IPS-15b (cell line): ENCODE measurements around the gene PDZK1IP1.

Experiments
- H3K27me3 ChIP-seq: one replicate; pipeline ENCODE4 v1.6.1; 2013; ENCODE audit warnings: low read length; ENCODE audit not compliant: control insufficient read depth, insufficient read depth
- H3K36me3 ChIP-seq: one replicate; pipeline ENCODE4 v1.6.1; 2013; ENCODE audit warnings: low read length; ENCODE audit not compliant: control insufficient read depth, insufficient read depth
- H3K4me1 ChIP-seq: one replicate; pipeline ENCODE4 v1.6.1; 2013; ENCODE audit warnings: mild to moderate bottlenecking, low read length; ENCODE audit not compliant: control insufficient read depth, insufficient read depth
- H3K4me3 ChIP-seq: one replicate; pipeline ENCODE4 v1.5.1; 2013; ENCODE audit warnings: low read depth, low read length
- H3K9ac ChIP-seq: one replicate; pipeline ENCODE4 v1.6.1; 2013; ENCODE audit warnings: low read depth, mild to moderate bottlenecking, low read length
- H3K9me3 ChIP-seq: one replicate; pipeline ENCODE4 v1.6.1; 2013; ENCODE audit warnings: mild to moderate bottlenecking, low read length; ENCODE audit not compliant: control insufficient read depth, insufficient read depth

The PDZK1IP1 gene

DNA sequence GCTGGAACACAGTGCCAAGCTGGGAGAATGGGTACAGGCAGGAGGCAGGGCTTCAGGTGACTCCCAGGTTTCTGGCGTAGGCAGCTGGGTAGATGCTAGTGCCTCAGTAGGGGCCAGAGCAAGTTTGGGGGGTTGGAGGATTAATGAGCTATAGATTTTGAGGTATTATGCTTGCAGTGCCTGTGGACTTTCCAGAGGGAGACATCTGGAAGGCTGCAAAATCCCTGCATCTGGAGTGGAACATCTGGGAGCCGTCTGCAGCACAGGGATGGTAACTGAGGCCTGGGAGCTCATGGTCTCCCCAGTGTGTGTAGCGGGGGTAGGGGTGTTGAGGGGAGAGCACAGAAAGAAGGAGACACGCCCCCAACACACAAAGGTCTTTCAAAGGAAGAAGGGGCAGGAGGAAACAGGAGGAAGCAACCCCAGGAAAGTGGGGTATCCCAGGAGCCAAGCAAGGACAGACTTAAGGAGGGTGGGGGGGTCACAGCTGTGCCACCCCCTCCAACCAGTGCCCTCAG is 2.2 kb upstream of the PDZK1IP1 start:
- Histone ChIP-seq H3K27me3 (peaks cover 66% of the 10 kb centered on the region), H3K9me3 (no peaks in the 10 kb centered on the region), H3K4me3 (no peak overlapping the region), H3K4me1 (peaks cover 6% of the 10 kb centered on the region), H3K36me3 (no peaks in the 10 kb centered on the region), H3K9ac (no peak overlapping the region)

DNA sequence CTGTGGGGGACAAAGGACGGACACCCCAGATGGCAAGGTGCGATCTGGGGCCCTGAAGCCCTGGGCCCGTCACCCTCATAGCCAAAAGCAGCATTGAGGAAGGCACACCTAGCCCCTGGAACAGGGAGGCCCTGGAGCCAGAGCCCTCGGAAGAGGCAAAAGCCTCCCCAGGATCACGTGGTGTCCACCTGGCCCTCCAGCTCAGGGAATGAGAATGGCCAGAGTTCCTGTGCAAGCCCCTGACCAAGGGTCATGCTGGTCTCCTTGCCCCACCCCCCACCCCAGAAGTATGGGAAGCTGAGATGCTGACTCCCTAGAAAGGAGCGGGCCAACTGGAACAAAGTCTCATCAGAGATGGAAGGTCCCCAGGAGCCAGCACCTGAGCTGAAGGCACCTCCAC is 1.0 kb upstream of the PDZK1IP1 start:
- Histone ChIP-seq H3K9me3 (no peaks in the 10 kb centered on the region), H3K4me1 (peaks cover 6% of the 10 kb centered on the region), H3K27me3 (peaks cover 66% of the 10 kb centered on the region), H3K9ac (no peak overlapping the region), H3K4me3 (no peak overlapping the region), H3K36me3 (no peaks in the 10 kb centered on the region)

GRCh38 chr1:47190509-47190855 is 646 bp upstream of the PDZK1IP1 start:
- H3K27me3 ChIP-seq: peaks cover 64% of the 10 kb centered on the region
- H3K9me3 ChIP-seq: no peaks in the 10 kb centered on the region
- H3K4me3 ChIP-seq: no peak overlapping the region
- H3K36me3 ChIP-seq: no peaks in the 10 kb centered on the region
- H3K9ac ChIP-seq: no peak overlapping the region
- H3K4me1 ChIP-seq: peaks cover 6% of the 10 kb centered on the region

DNA sequence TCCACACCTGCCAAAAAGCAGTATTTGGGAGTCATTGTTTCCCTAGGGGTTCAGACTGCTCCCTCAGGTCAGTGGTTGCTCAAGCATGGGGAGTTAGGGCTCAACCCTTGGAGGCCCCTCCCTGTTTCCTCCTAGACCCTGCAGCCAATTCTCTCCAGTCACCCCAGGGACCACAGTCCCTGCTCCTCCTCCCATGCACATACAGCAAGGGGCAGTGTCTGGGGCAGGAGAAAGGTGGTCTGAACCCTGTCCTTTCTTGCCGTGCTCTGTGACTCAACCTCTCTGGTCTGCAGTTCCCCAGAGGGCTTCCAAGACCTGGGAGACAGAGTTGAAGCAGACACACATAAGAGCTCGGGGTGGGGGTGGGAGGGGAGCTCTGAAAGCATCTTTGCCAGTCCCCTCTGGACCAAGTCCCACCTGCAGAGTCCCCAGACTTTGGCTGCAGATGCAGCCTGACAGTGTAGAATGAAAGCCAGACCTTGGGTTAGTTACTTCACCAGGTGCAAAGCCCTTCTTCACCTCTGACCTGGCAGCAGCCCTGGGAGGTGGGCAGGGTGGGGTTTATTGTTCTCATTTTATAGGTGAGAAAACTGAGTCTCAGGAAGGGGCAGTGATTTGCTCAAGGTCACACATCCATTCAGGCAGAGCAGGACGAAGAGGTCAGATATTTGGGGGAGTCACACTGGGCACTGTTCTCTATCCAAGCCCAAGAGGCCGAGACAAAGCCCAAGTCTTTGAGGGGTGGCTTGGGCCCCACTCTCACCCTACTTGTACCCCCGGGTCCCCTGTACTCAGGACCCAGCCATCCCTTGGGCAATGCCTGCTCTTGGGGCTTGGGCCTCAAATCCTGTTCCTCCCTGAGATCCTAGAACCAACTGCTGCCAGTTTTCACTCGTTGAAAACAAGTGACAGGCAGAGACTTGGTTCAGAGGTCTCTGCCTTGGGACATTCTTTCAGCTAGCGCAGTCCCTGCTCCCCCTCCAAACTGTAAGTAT is 748 bp downstream of the PDZK1IP1 start:
- Histone ChIP-seq H3K4me3 (no peak overlapping the region), H3K9me3 (no peaks in the 10 kb centered on the region), H3K27me3 (peaks cover 54% of the 10 kb centered on the region), H3K4me1 (peaks cover 6% of the 10 kb centered on the region), H3K36me3 (no peaks in the 10 kb centered on the region), H3K9ac (no peak overlapping the region)

DNA sequence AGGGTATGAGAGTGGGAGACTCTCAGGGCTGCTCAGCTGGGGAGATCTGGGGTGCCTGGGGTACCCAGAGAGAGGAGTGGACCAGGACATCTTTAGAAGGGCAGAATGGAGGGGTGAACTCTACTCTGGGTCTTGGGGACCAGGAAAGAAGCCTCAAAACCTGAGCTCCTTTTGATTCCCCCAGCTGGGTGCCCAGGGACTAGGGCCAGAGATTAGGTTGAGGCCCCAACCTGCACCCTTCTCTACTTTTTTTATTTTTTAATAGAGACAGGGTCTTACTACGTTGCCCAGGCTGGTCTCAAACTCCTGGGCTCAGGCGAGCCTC is 1.9 kb downstream of the PDZK1IP1 start:
- Histone ChIP-seq H3K27me3 (peaks cover 51% of the 10 kb centered on the region), H3K9me3 (no peaks in the 10 kb centered on the region), H3K9ac (no peak overlapping the region), H3K4me3 (no peak overlapping the region), H3K36me3 (no peaks in the 10 kb centered on the region), H3K4me1 (peaks cover 6% of the 10 kb centered on the region)

DNA sequence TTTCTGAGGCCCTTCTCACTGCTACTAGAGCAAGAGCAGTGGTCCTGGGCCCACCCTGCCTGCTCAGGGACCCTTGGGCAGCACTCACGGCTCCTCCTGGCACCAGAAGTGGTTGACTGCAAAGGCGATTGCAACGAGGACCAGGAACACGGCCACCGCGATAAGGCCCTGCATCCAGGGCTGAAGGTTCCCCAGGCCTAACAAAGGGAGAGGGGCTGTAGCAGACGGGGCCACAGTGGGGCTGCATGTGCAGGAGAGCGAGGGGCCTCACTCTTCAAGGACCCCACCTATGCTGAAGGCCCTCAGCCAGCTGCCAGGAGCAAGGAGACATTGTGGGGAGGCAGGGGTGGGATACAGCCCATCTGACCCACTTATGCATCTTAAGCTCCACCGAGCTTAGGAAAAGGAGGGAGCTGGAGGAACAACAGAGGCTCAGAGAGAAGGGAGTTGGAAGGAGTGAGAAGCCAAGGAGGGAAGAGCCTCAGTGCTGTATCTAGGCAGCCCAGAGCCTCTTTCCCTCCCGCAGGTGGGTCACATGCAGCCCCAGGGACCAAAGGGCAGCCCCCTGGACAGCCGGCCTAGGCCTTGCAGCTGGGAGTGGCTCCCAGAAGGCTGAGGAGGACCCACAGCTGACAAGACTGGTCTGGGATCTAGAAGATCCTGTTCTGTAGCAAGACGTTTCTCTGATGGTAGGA is 2.5 kb downstream of the PDZK1IP1 start:
- Histone ChIP-seq H3K36me3 (no peaks in the 10 kb centered on the region), H3K4me3 (no peak overlapping the region), H3K27me3 (peaks cover 52% of the 10 kb centered on the region), H3K4me1 (peaks cover 1% of the 10 kb centered on the region), H3K9me3 (no peaks in the 10 kb centered on the region), H3K9ac (no peak overlapping the region)

DNA sequence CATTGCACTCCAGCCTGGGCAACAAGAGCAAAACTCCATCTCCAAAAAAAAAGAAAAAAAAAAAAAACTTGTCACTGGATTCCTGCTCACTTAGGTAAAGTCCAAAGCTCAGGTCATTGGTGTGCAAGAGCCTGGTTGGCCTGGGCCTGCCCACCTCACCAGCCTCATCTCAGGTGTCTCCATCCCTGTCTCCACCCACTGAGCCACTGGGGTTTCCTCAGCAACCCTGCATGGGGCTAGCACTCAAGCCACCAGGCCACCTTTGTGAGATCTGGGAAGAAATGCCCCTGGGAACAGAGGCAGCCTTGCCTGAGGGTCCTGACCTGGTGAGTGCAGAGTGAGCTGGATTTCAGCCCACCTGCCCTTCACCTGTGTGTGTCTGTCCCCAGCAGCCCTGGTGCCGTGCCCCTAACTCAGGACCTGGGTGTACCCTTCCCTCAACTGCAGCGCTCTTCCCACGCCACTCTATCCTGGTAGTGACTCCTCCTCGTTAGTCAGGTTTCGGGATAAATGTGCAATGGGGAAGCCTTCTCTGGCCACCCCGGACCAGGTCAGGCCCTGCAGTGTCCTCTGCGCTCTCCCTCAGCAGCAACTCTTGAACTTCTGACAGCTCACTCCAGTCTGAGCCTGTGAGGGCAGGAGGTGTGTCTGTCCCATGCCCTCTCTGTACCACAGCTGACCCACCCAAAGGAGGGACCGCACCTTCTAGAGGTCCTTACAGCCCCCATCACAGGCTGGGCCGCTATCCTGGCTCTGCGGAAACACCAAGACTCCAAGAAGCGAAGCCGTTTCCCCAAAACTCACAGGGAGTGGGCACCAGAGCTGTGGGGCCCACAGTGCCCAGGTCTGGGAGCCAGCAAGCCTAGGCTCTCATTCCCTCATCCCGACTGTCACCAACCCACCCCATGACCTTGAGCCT is 3.3 kb downstream of the PDZK1IP1 start:
- Histone ChIP-seq H3K9ac (no peak overlapping the region), H3K27me3 (peaks cover 47% of the 10 kb centered on the region), H3K4me3 (no peak overlapping the region), H3K4me1 (no peaks in the 10 kb centered on the region), H3K36me3 (no peaks in the 10 kb centered on the region), H3K9me3 (no peaks in the 10 kb centered on the region)

- Histone ChIP-seq H3K4me1 (no peaks in the 10 kb centered on the region), H3K9me3 (no peaks in the 10 kb centered on the region), H3K9ac (no peak overlapping the region), H3K27me3 (peaks cover 47% of the 10 kb centered on the region), H3K4me3 (no peak overlapping the region), H3K36me3 (no peaks in the 10 kb centered on the region)
Observed at GRCh38 chr1:47184822-47185677, 4.8 kb downstream of the PDZK1IP1 start.

GRCh38 chr1:47184090-47184821 is 5.6 kb downstream of the PDZK1IP1 start:
- H3K36me3 ChIP-seq: no peaks in the 10 kb centered on the region
- no peak overlapping the region for H3K9ac ChIP-seq
- no peaks in the 10 kb centered on the region for H3K9me3 ChIP-seq
- H3K4me1 ChIP-seq: no peaks in the 10 kb centered on the region
- H3K27me3 ChIP-seq: peaks cover 49% of the 10 kb centered on the region
- no peak overlapping the region for H3K4me3 ChIP-seq

GRCh38 chr1:47183308-47184089 is 6.3 kb downstream of the PDZK1IP1 start:
- no peak overlapping the region for H3K4me3 ChIP-seq
- no peaks in the 10 kb centered on the region for H3K9me3 ChIP-seq
- H3K36me3 ChIP-seq: no peaks in the 10 kb centered on the region
- peaks cover 3% of the 10 kb centered on the region for H3K4me1 ChIP-seq
- no peak overlapping the region for H3K9ac ChIP-seq
- H3K27me3 ChIP-seq: peaks cover 45% of the 10 kb centered on the region
